H9 (cell line): ENCODE data around the gene CHRM4. TPM values are rescaled to one million over a fixed set of nuclear protein-coding genes. Genes with fewer than 3 reads are reported as not detected.

Experiments used
- DNase-seq: peaks from one replicate; pipeline ENCODE4 v3.0.0-alpha.2; 2017
- H2AFZ ChIP-seq: one replicate; pipeline ENCODE4 v1.6.1; 2013; ENCODE audit warnings: mild to moderate bottlenecking, low read length, control low read depth, moderate library complexity
- H2AK5ac ChIP-seq: 2 replicates; pipeline ENCODE4 v1.6.1; 2013; ENCODE audit warnings: low read length, control low read depth, mixed read lengths; ENCODE audit not compliant: insufficient read length
- H2BK120ac ChIP-seq: one replicate; pipeline ENCODE4 v1.6.1; 2013; ENCODE audit warnings: low read depth, mild to moderate bottlenecking, low read length, control low read depth, inconsistent platforms; ENCODE audit not compliant: poor library complexity, severe bottlenecking
- H2BK12ac ChIP-seq: 2 replicates; pipeline ENCODE4 v1.6.1; 2013; ENCODE audit warnings: low read length, control low read depth, mixed read lengths, low read depth; ENCODE audit not compliant: insufficient read length
- H2BK15ac ChIP-seq: 2 replicates; pipeline ENCODE4 v1.6.1; 2013; ENCODE audit warnings: low read depth, low read length, control low read depth
- H2BK20ac ChIP-seq: one replicate; pipeline ENCODE4 v1.6.1; 2013; ENCODE audit warnings: low read depth, mild to moderate bottlenecking, low read length, control low read depth, inconsistent platforms; ENCODE audit not compliant: poor library complexity, severe bottlenecking
- H2BK5ac ChIP-seq: 2 replicates; pipeline ENCODE4 v1.6.1; 2013; ENCODE audit warnings: low read length, control low read depth, mixed read lengths; ENCODE audit not compliant: insufficient read length
- H3K14ac ChIP-seq: 2 replicates; pipeline ENCODE4 v1.6.1; 2013; ENCODE audit warnings: low read length, control low read depth; ENCODE audit not compliant: insufficient read depth
- H3K18ac ChIP-seq: 2 replicates; pipeline ENCODE4 v1.6.1; 2013; ENCODE audit warnings: low read depth, mild to moderate bottlenecking, mixed read lengths, low read length, control low read depth; ENCODE audit not compliant: insufficient read length
- H3K23ac ChIP-seq: 2 replicates; pipeline ENCODE4 v1.6.1; 2013; ENCODE audit warnings: low read length, control low read depth, mixed read lengths, low read depth; ENCODE audit not compliant: insufficient read length
- H3K23me2 ChIP-seq: 2 replicates; pipeline ENCODE4 v1.6.1; 2013; ENCODE audit warnings: low read depth, mild to moderate bottlenecking, mixed read lengths, low read length, control low read depth; ENCODE audit not compliant: insufficient read length, poor library complexity, severe bottlenecking
- H3K27ac ChIP-seq: 2 replicates; pipeline ENCODE4 v1.5.1; 2013; ENCODE audit warnings: low read length, control low read depth, mixed read lengths, low read depth; ENCODE audit not compliant: insufficient read length
- H3K27me3 ChIP-seq: 2 replicates; pipeline ENCODE4 v1.6.1; 2013; ENCODE audit warnings: low read length, control low read depth, inconsistent platforms; ENCODE audit not compliant: insufficient read depth
- H3K4ac ChIP-seq: 2 replicates; pipeline ENCODE4 v1.6.1; 2013; ENCODE audit warnings: low read depth, mild to moderate bottlenecking, control low read depth, inconsistent platforms, low read length, moderate library complexity
- H3K4me1 ChIP-seq: 2 replicates; pipeline ENCODE4 v1.6.1; 2013; ENCODE audit warnings: low read length, control low read depth, inconsistent platforms; ENCODE audit not compliant: insufficient read depth
- H3K4me2 ChIP-seq: 2 replicates; pipeline ENCODE4 v1.6.1; 2013; ENCODE audit warnings: low read length, control low read depth, mixed read lengths; ENCODE audit not compliant: insufficient read length, insufficient read depth
- H3K56ac ChIP-seq: 2 replicates; pipeline ENCODE4 v1.6.1; 2013; ENCODE audit warnings: low read depth, mild to moderate bottlenecking, mixed read lengths, low read length, control low read depth; ENCODE audit not compliant: insufficient read length
- H3K79me1 ChIP-seq: 2 replicates; pipeline ENCODE4 v1.6.1; 2013; ENCODE audit warnings: low read depth, mild to moderate bottlenecking, moderate library complexity, low read length, control low read depth, inconsistent platforms; ENCODE audit not compliant: insufficient read depth, poor library complexity, severe bottlenecking
- H3K79me2 ChIP-seq: 2 replicates; pipeline ENCODE4 v1.6.1; 2013; ENCODE audit warnings: low read length, control low read depth, inconsistent platforms; ENCODE audit not compliant: insufficient read depth
- H3K9ac ChIP-seq: 2 replicates; pipeline ENCODE4 v1.6.1; 2013; ENCODE audit warnings: low read length, control low read depth, mixed read lengths; ENCODE audit not compliant: insufficient read length; ENCODE audit errors: extremely low read depth
- H3K9me3 ChIP-seq: one replicate; pipeline ENCODE4 v1.6.1; 2013; ENCODE audit warnings: low read depth, low read length, inconsistent platforms; ENCODE audit not compliant: control insufficient read depth
- H3T11ph ChIP-seq: one replicate; pipeline ENCODE4 v1.6.1; 2013; ENCODE audit warnings: mild to moderate bottlenecking, low read length, control low read depth, inconsistent platforms
- H4K20me1 ChIP-seq: one replicate; pipeline ENCODE4 v1.6.1; 2013; ENCODE audit not compliant: control insufficient read depth, insufficient read length, insufficient read depth
- H4K5ac ChIP-seq: 2 replicates; pipeline ENCODE4 v1.6.1; 2013; ENCODE audit warnings: low read depth, mild to moderate bottlenecking, mixed read lengths, low read length, control low read depth; ENCODE audit not compliant: insufficient read length
- H4K8ac ChIP-seq: replicated peaks from 2 replicates; pipeline ENCODE4 v1.6.1; 2013; ENCODE audit warnings: low read length, control low read depth, mixed read lengths, low read depth; ENCODE audit not compliant: insufficient read length
- H4K91ac ChIP-seq: 2 replicates; pipeline ENCODE4 v1.6.1; 2013; ENCODE audit warnings: low read depth, mild to moderate bottlenecking, moderate library complexity, mixed read lengths, low read length, control low read depth; ENCODE audit not compliant: insufficient read length
- H3K27ac Mint-ChIP-seq, 3 experiments: 2 replicates in 2 of 3; 3 replicates in 1 of 3; pipeline ENCODE4 v1.8.0; 2020 to 2021; ENCODE audit warnings: mixed read lengths in 3 of 3, mild to moderate bottlenecking in 1 of 3, moderate library complexity in 1 of 3
- H3K27me3 Mint-ChIP-seq: 2 replicates; pipeline ENCODE4 v1.8.0; 2021; ENCODE audit warnings: low read depth, mild to moderate bottlenecking, moderate library complexity, mixed read lengths
- H3K36me3 Mint-ChIP-seq, 3 experiments: 2 replicates in 2 of 3; 3 replicates in 1 of 3; pipeline ENCODE4 v1.8.0; 2020 to 2021; ENCODE audit warnings: low read depth in 3 of 3, mixed read lengths in 3 of 3; ENCODE audit not compliant: insufficient read depth in 1 of 3
- H3K4me1 Mint-ChIP-seq, 2 experiments: 2 replicates each; pipeline ENCODE4 v1.8.0; 2020; ENCODE audit warnings: mixed read lengths in 2 of 2
- H3K4me3 Mint-ChIP-seq, 2 experiments: 2 replicates in 1 of 2; 3 replicates in 1 of 2; pipeline ENCODE4 v1.8.0; 2020 to 2021; ENCODE audit warnings: mild to moderate bottlenecking in 2 of 2, mixed read lengths in 2 of 2, moderate library complexity in 1 of 2
- H3K9me3 Mint-ChIP-seq, 2 experiments: 2 replicates in 1 of 2; 3 replicates in 1 of 2; pipeline ENCODE4 v1.8.0; 2020; ENCODE audit warnings: mild to moderate bottlenecking in 2 of 2, mixed read lengths in 2 of 2, moderate library complexity in 1 of 2
- CTCF ChIP-seq: fragments of 200-600 bp; sonication (generic); conservative IDR thresholded peaks from 3 replicates; pipeline ENCODE4 v1.8.0; 2021; ENCODE audit warnings: antibody characterized with exemption, mild to moderate bottlenecking
- WGBS: extraction: QIAGEN DNeasy Blood & Tissue Kit; methylation state at CpG from one replicate; pipeline ENCODE4 v1.1.7; 2013; ENCODE audit warnings: missing lambda C conversion rate, low lambda C conversion rate, mixed read lengths; ENCODE audit not compliant: insufficient read length; ENCODE audit errors: extremely low coverage; 5-methylcytosine and 5-hydroxymethylcytosine counted together
- total RNA-seq: library from RNA; stranded (reverse); gene quantifications from 2 replicates; pipeline ENCODE4 v1.2.1, GENCODE V29; 2021

Gene CHRM4
- total RNA-seq, 1 experiment from 2014 or later = 1.0 TPM

GRCh38 chr11:46393759-46394158, 2.2 kb upstream of the CHRM4 start:
- H3K4me3 Mint-ChIP-seq = no peak overlapping the region
- Histone ChIP-seq H3K27me3 (peaks cover 14% of the 10 kb centered on the region; the same call in 1 of the 2 replicates), H2BK20ac (no peak overlapping the region), H3K79me2 (no peaks in the 10 kb centered on the region), H3K4me2 (no peak overlapping the region), H3K23ac (no peak overlapping the region), H3K9me3 (no peaks in the 10 kb centered on the region), H3K18ac (no peak overlapping the region), H2BK12ac (no peak overlapping the region), H4K91ac (no peak overlapping the region), H3K27ac (no peak overlapping the region), H3K14ac (no peak overlapping the region), H2BK5ac (no peak overlapping the region), H2AFZ (no peak overlapping the region), H3K4ac (no peak overlapping the region), H4K8ac (no peak overlapping the region), H2BK15ac (no peak overlapping the region), H2BK120ac (no peak overlapping the region), H3K79me1 (no peaks in the 10 kb centered on the region), H3K4me1 (peaks cover 3% of the 10 kb centered on the region; the same call in 1 of the 2 replicates), H3K56ac (no peak overlapping the region), H3T11ph (no peak overlapping the region), H4K5ac (no peak overlapping the region), H3K23me2 (peaks cover 15% of the 10 kb centered on the region), H3K9ac (no peak overlapping the region), H4K20me1 (no peaks in the 10 kb centered on the region), H2AK5ac (no peak overlapping the region)
- no peak for TF ChIP-seq CTCF
- DNase-seq = no peak
- H3K27ac Mint-ChIP-seq = no peak overlapping the region
- H3K27me3 Mint-ChIP-seq = peaks cover 45% of the 10 kb centered on the region
- no CpG with 5 or more reads among the region's 4 CpGs for WGBS
- H3K36me3 Mint-ChIP-seq = peaks cover 0 to 14% (median 13%) of the 10 kb centered on the region in 3 experiments; a peak in 6 of 7 replicates
- H3K4me1 Mint-ChIP-seq = peaks cover 21 to 26% of the 10 kb centered on the region in 2 experiments
- H3K9me3 Mint-ChIP-seq = no peaks in the 10 kb centered on the region
